Measurements from ENCODE around the gene PTPN14.

PTPN14 gene

GRCh38 chr1:214327514-214327913 lies 223.9 kb downstream of the PTPN14 start:
- H3K4me3 ChIP-seq (ENCODE audit: control insufficient read depth, low read depth, low read length): no peak overlapping the region
- TF ChIP-seq CTCF (conservative IDR thresholded peaks at IDR 0.05; ENCODE audit: control insufficient read depth, insufficient read depth, low read depth, low read length): no peak
- DNase-seq (ENCODE audit: low read depth): no peak

GRCh38 chr1:214326406-214326805 lies 225.0 kb downstream of the PTPN14 start:
- no peak for TF ChIP-seq CTCF (conservative IDR thresholded peaks at IDR 0.05; ENCODE audit: control insufficient read depth, insufficient read depth, low read depth, low read length)
- H3K4me3 ChIP-seq (ENCODE audit: control insufficient read depth, low read depth, low read length): no peak overlapping the region
- no peak for DNase-seq (ENCODE audit: low read depth)

- TF ChIP-seq CTCF (conservative IDR thresholded peaks at IDR 0.05; ENCODE audit: control insufficient read depth, insufficient read depth, low read depth, low read length): no peak
- H3K4me3 ChIP-seq (ENCODE audit: control insufficient read depth, low read depth, low read length): no peak overlapping the region
- no peak for DNase-seq (ENCODE audit: low read depth)
Observed at GRCh38 chr1:214324896-214325800, 226.3 kb downstream of the PTPN14 start.

GRCh38 chr1:214321705-214322453 lies 229.5 kb downstream of the PTPN14 start:
- DNase-seq (ENCODE audit: low read depth): no peak
- TF ChIP-seq CTCF (conservative IDR thresholded peaks at IDR 0.05; ENCODE audit: control insufficient read depth, insufficient read depth, low read depth, low read length): no peak
- H3K4me3 ChIP-seq (ENCODE audit: control insufficient read depth, low read depth, low read length): no peak overlapping the region

GRCh38 chr1:214319938-214320337 lies 231.5 kb downstream of the PTPN14 start:
- H3K4me3 ChIP-seq (ENCODE audit: control insufficient read depth, low read depth, low read length): no peak overlapping the region
- no peak for TF ChIP-seq CTCF (conservative IDR thresholded peaks at IDR 0.05; ENCODE audit: control insufficient read depth, insufficient read depth, low read depth, low read length)
- no peak for DNase-seq (ENCODE audit: low read depth)

- TF ChIP-seq CTCF (conservative IDR thresholded peaks at IDR 0.05; ENCODE audit: control insufficient read depth, insufficient read depth, low read depth, low read length): no peak
- DNase-seq (ENCODE audit: low read depth): no peak
- no peak overlapping the region for H3K4me3 ChIP-seq (ENCODE audit: control insufficient read depth, low read depth, low read length)
Observed at GRCh38 chr1:214318956-214319736, 232.3 kb downstream of the PTPN14 start.
